Subcutaneous adipose tissue (tissue), 4 donors: Measurements from ENCODE around the gene PBX1. TPM values are rescaled to one million over a fixed set of nuclear protein-coding genes. Genes with fewer than 3 reads are reported as not detected.

ENCODE experiments used
- total RNA-seq, 4 donors: library from RNA; depleted of rRNA; stranded (reverse); fragments of >200 nt; gene quantifications; one replicate each; pipeline ENCODE4 v1.1.0, GENCODE V29; 2016
- TF ChIP-seq, protein P1 (sequence below): fragments of 450-650 bp; IDR thresholded peaks from one replicate; pipeline ENCODE4 v1.5.1; 2016; ENCODE audit warnings: low read depth, mild to moderate bottlenecking, control low read depth, antibody characterized with exemption, moderate library complexity

PBX1 gene
- total RNA-seq, 4 donors from 2014 or later, result 36.5 to 61.1 (median 54.2) TPM

DNA sequence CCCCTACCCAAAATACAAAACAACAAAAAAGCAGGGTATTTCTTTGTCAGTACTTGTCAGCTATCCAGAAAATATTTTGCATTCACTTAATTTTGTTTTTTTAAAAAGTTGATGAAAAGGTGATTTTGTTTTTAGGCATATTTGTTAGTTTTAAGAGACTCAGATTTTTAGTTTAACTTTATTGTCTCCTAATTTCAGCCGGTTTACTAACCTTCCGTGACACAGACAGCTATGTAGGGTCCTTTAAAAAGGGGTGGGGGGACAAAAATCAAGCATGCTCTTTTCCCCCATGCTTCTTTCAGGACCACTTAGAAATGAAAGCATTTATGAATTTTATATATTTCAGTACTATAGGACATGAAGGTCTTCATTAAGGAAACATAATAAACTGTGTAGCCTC is 1.6 kb downstream of the PBX1 start:
- TF ChIP-seq, protein P1, sequence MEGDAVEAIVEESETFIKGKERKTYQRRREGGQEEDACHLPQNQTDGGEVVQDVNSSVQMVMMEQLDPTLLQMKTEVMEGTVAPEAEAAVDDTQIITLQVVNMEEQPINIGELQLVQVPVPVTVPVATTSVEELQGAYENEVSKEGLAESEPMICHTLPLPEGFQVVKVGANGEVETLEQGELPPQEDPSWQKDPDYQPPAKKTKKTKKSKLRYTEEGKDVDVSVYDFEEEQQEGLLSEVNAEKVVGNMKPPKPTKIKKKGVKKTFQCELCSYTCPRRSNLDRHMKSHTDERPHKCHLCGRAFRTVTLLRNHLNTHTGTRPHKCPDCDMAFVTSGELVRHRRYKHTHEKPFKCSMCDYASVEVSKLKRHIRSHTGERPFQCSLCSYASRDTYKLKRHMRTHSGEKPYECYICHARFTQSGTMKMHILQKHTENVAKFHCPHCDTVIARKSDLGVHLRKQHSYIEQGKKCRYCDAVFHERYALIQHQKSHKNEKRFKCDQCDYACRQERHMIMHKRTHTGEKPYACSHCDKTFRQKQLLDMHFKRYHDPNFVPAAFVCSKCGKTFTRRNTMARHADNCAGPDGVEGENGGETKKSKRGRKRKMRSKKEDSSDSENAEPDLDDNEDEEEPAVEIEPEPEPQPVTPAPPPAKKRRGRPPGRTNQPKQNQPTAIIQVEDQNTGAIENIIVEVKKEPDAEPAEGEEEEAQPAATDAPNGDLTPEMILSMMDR, result no peak

- TF ChIP-seq, protein P1, result no peak
Measured at GRCh38 chr1:164561007-164561406, 2.0 kb downstream of the PBX1 start.

GRCh38 chr1:164561472-164561871 is 2.5 kb downstream of the PBX1 start:
- TF ChIP-seq, protein P1, result no peak

DNA sequence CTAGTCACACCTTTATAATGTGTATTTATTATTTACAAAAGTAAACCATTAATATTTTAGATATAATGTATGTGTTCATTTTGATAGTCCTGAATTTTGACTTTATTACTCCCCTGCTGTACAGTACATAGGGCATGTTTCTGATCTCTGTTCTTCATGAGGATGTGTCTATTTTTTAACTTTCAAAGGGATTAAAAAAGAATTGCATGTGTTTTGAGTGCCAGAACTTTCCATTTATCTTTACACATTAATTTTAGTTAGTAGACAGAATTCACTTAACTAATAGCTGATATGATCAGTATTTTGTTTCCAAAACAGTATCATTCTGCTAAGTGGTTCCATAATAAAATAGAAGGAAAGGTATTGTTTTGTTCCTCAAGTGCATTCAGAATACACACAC is 3.1 kb downstream of the PBX1 start:
- TF ChIP-seq, protein P1, result no peak

DNA sequence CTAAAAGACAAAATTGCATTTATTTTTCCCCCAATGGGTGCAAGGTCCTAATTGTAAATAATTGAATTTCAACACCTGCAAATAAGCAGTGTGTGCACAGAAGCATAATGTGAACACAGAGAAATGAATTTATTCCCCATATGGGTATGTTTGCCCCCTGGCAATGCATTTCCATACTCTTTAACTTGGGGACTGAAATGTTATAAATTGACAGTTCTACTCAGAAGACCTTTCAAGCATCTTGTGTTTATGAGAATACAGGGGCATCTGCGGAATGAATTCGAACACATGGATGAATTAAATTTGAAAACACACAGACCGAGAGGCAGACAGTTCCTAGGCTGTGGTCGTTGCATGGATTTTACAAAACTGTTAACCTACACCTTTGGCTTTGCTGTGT is 3.5 kb downstream of the PBX1 start:
- TF ChIP-seq, protein P1, result no peak

DNA sequence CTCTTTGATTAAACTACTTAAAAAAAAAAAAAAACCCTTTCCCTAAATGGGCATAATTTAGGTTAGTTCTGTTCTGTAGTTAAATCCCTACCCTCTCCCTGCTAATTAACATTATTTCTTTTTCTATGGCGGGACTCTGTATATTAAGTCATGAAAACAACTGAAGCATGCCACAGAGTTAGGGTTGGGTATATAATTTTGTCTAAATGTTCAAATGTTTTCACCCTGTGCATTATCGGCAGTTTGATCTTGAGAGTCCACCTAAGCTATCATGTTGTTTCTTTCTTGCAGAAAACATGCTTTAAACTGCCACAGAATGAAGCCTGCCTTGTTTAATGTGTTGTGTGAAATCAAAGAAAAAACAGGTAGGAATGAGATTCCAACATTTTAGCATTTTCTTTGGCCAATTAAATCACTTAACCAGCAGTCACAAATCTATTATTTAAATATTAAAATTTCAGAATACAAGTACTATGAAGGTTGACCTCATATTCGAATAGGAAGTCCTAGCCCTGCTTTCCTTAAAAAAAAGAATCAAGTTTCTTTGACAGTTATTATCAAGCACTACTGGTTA is 4.0 kb downstream of the PBX1 start:
- TF ChIP-seq, protein P1, result no peak

- TF ChIP-seq, protein P1, result no peak
Measured at GRCh38 chr1:164563721-164564360, 4.9 kb downstream of the PBX1 start.
